ENCODE results near the gene PRKAR1B.

The PRKAR1B gene

GRCh38 chr7:726084-726853 is 812 bp downstream of the PRKAR1B start, which contains the start of gene DNAAF5:
Gene DNAAF5 (plus strand): TSS chr7:726699. CDS start chr7:726721, 22 bp downstream.
- peak within 1 kb of the TSS; percentile 92 for H2AFZ ChIP-seq (ENCODE audit: low read length)
- H3K4ac ChIP-seq (ENCODE audit: low read length) = no peak within 1 kb of the TSS
- no peaks in the 10 kb centered on the region for H3K27me3 ChIP-seq (ENCODE audit: control insufficient read depth in 3 of 3, insufficient read depth in 3 of 3, low read depth in 1 of 3, low read length in 3 of 3)
- no peak within 1 kb of the TSS for H4K91ac ChIP-seq (ENCODE audit: low read depth, low read length, poor library complexity)
- peaks cover 3 to 7% of the 10 kb centered on the region in 2 donors for H3K9me3 ChIP-seq (replicated peaks in 1 of 2; ENCODE audit: control insufficient read depth in 2 of 2, insufficient read depth in 1 of 2, low read depth in 1 of 2, low read length in 2 of 2)
- peak within 1 kb of the TSS; percentile 79 to 99 for H3K4me3 ChIP-seq (ENCODE audit: low read length in 2 of 2)
- no peak within 1 kb of the TSS for H3K27ac ChIP-seq (replicated peaks; ENCODE audit: low read length)
- peaks cover 12 to 14% of the 10 kb centered on the region in 2 donors for H3K4me1 ChIP-seq (ENCODE audit: control insufficient read depth in 2 of 2, insufficient read depth in 1 of 2, low read depth in 1 of 2, low read length in 2 of 2)
- H3K14ac ChIP-seq (ENCODE audit: low read length) = no peak within 1 kb of the TSS
- DNase-seq (ENCODE audit: low spot score) = peak; percentile 71
- H2BK15ac ChIP-seq (ENCODE audit: low read length) = peak within 1 kb of the TSS; percentile 2
- H2AK5ac ChIP-seq (ENCODE audit: low read depth, low read length) = peak within 1 kb of the TSS; percentile 68
- H3K36me3 ChIP-seq (replicated peaks in 1 of 2; ENCODE audit: control insufficient read depth in 2 of 2, insufficient read depth in 2 of 2, low read length in 2 of 2) = peaks cover 22 to 28% of the 10 kb centered on the region in 2 donors
- H2BK12ac ChIP-seq (ENCODE audit: low read length) = no peak within 1 kb of the TSS
- H2BK120ac ChIP-seq (ENCODE audit: low read depth, low read length) = no peak within 1 kb of the TSS
- peaks cover 22% of the 10 kb centered on the region for H3K79me1 ChIP-seq (ENCODE audit: low read depth, low read length)
- WGBS, 2 donors (ENCODE audit: extremely low coverage in 2 of 2, insufficient read length in 2 of 2, insufficient replicate concordance in 1 of 2) = no CpG with 5 or more reads among the region's 56 CpGs
- H3K23ac ChIP-seq (ENCODE audit: low read depth, low read length, poor library complexity) = peak within 1 kb of the TSS; percentile 90
- H3K4me2 ChIP-seq (ENCODE audit: insufficient read depth, low read length, poor library complexity, severe bottlenecking) = peak within 1 kb of the TSS; percentile 91
- H4K8ac ChIP-seq (ENCODE audit: low read depth, low read length) = peak within 1 kb of the TSS; percentile 17
- H3K9ac ChIP-seq (ENCODE audit: low read depth, low read length, poor library complexity) = peak within 1 kb of the TSS; percentile 99
- H2BK5ac ChIP-seq (ENCODE audit: low read length) = peak within 1 kb of the TSS; percentile 15
- peak within 1 kb of the TSS; percentile 90 for H3K18ac ChIP-seq (ENCODE audit: low read length)

- Histone ChIP-seq H3K4me2 (ENCODE audit: insufficient read depth, low read length, poor library complexity, severe bottlenecking) (no peak overlapping the region), H3K4me1 (ENCODE audit: control insufficient read depth in 2 of 2, insufficient read depth in 1 of 2, low read depth in 1 of 2, low read length in 2 of 2) (peaks cover 12 to 14% of the 10 kb centered on the region in 2 donors), H3K4ac (ENCODE audit: low read length) (no peak overlapping the region), H2AK5ac (ENCODE audit: low read depth, low read length) (no peak overlapping the region), H3K9ac (ENCODE audit: low read depth, low read length, poor library complexity) (no peak overlapping the region), H3K14ac (ENCODE audit: low read length) (no peak overlapping the region), H3K9me3 (replicated peaks in 1 of 2; ENCODE audit: control insufficient read depth in 2 of 2, insufficient read depth in 1 of 2, low read depth in 1 of 2, low read length in 2 of 2) (peaks cover 3 to 7% of the 10 kb centered on the region in 2 donors), H2AFZ (ENCODE audit: low read length) (peak overlapping the region; percentile 92), H2BK15ac (ENCODE audit: low read length) (no peak overlapping the region), H3K27me3 (ENCODE audit: control insufficient read depth in 3 of 3, insufficient read depth in 3 of 3, low read depth in 1 of 3, low read length in 3 of 3) (no peaks in the 10 kb centered on the region), H3K23ac (ENCODE audit: low read depth, low read length, poor library complexity) (no peak overlapping the region), H2BK120ac (ENCODE audit: low read depth, low read length) (no peak overlapping the region), H4K91ac (ENCODE audit: low read depth, low read length, poor library complexity) (no peak overlapping the region), H2BK12ac (ENCODE audit: low read length) (no peak overlapping the region), H3K18ac (ENCODE audit: low read length) (no peak overlapping the region), H3K4me3 (ENCODE audit: low read length in 2 of 2) (peak overlapping the region in 1 of 2 donors; percentile 79), H3K27ac (replicated peaks; ENCODE audit: low read length) (no peak overlapping the region), H4K8ac (ENCODE audit: low read depth, low read length) (no peak overlapping the region), H3K79me1 (ENCODE audit: low read depth, low read length) (peaks cover 22% of the 10 kb centered on the region), H3K36me3 (replicated peaks in 1 of 2; ENCODE audit: control insufficient read depth in 2 of 2, insufficient read depth in 2 of 2, low read length in 2 of 2) (peaks cover 14 to 19% of the 10 kb centered on the region in 2 donors), H2BK5ac (ENCODE audit: low read length) (no peak overlapping the region)
- WGBS, 2 donors (ENCODE audit: extremely low coverage in 2 of 2, insufficient read length in 2 of 2, insufficient replicate concordance in 1 of 2) = no CpG with 5 or more reads among the region's 8 CpGs
- no peak for DNase-seq (ENCODE audit: low spot score)
These were observed 1.7 kb downstream of the PRKAR1B start for GRCh38 chr7:725223-726005.

GRCh38 chr7:724298-724697 is 2.8 kb downstream of the PRKAR1B start:
- no peak for DNase-seq (ENCODE audit: low spot score)
- Histone ChIP-seq H2AK5ac (ENCODE audit: low read depth, low read length) (no peak overlapping the region), H4K8ac (ENCODE audit: low read depth, low read length) (no peak overlapping the region), H2BK12ac (ENCODE audit: low read length) (no peak overlapping the region), H3K4me2 (ENCODE audit: insufficient read depth, low read length, poor library complexity, severe bottlenecking) (no peak overlapping the region), H4K91ac (ENCODE audit: low read depth, low read length, poor library complexity) (no peak overlapping the region), H3K9ac (ENCODE audit: low read depth, low read length, poor library complexity) (no peak overlapping the region), H3K18ac (ENCODE audit: low read length) (no peak overlapping the region), H3K36me3 (replicated peaks in 1 of 2; ENCODE audit: control insufficient read depth in 2 of 2, insufficient read depth in 2 of 2, low read length in 2 of 2) (peaks cover 5 to 8% of the 10 kb centered on the region in 2 donors), H2BK5ac (ENCODE audit: low read length) (no peak overlapping the region), H3K27ac (replicated peaks; ENCODE audit: low read length) (no peak overlapping the region), H2AFZ (ENCODE audit: low read length) (no peak overlapping the region), H3K79me1 (ENCODE audit: low read depth, low read length) (peaks cover 16% of the 10 kb centered on the region), H3K9me3 (replicated peaks in 1 of 2; ENCODE audit: control insufficient read depth in 2 of 2, insufficient read depth in 1 of 2, low read depth in 1 of 2, low read length in 2 of 2) (peaks cover 5 to 7% of the 10 kb centered on the region in 2 donors), H3K27me3 (ENCODE audit: control insufficient read depth in 3 of 3, insufficient read depth in 3 of 3, low read depth in 1 of 3, low read length in 3 of 3) (no peaks in the 10 kb centered on the region), H3K4ac (ENCODE audit: low read length) (no peak overlapping the region), H3K23ac (ENCODE audit: low read depth, low read length, poor library complexity) (no peak overlapping the region), H2BK15ac (ENCODE audit: low read length) (no peak overlapping the region), H3K4me3 (ENCODE audit: low read length in 2 of 2) (no peak overlapping the region), H3K4me1 (ENCODE audit: control insufficient read depth in 2 of 2, insufficient read depth in 1 of 2, low read depth in 1 of 2, low read length in 2 of 2) (peaks cover 12 to 14% of the 10 kb centered on the region in 2 donors), H2BK120ac (ENCODE audit: low read depth, low read length) (no peak overlapping the region), H3K14ac (ENCODE audit: low read length) (no peak overlapping the region)
- WGBS, 2 donors (ENCODE audit: extremely low coverage in 2 of 2, insufficient read length in 2 of 2, insufficient replicate concordance in 1 of 2) = no CpG with 5 or more reads among the region's 7 CpGs

- peaks cover 5 to 7% of the 10 kb centered on the region in 2 donors for H3K9me3 ChIP-seq (replicated peaks in 1 of 2; ENCODE audit: control insufficient read depth in 2 of 2, insufficient read depth in 1 of 2, low read depth in 1 of 2, low read length in 2 of 2)
- peak overlapping the region; percentile 9 for H3K9ac ChIP-seq (ENCODE audit: low read depth, low read length, poor library complexity)
- H3K18ac ChIP-seq (ENCODE audit: low read length) = no peak overlapping the region
- no peak overlapping the region for H3K14ac ChIP-seq (ENCODE audit: low read length)
- H3K4me3 ChIP-seq (ENCODE audit: low read length in 2 of 2) = no peak overlapping the region
- H3K79me1 ChIP-seq (ENCODE audit: low read depth, low read length) = peaks cover 12% of the 10 kb centered on the region
- no peak overlapping the region for H3K4me2 ChIP-seq (ENCODE audit: insufficient read depth, low read length, poor library complexity, severe bottlenecking)
- no peak overlapping the region for H3K23ac ChIP-seq (ENCODE audit: low read depth, low read length, poor library complexity)
- H2BK5ac ChIP-seq (ENCODE audit: low read length) = no peak overlapping the region
- H4K8ac ChIP-seq (ENCODE audit: low read depth, low read length) = no peak overlapping the region
- no CpG with 5 or more reads among the region's 9 CpGs for WGBS, 2 donors (ENCODE audit: extremely low coverage in 2 of 2, insufficient read length in 2 of 2, insufficient replicate concordance in 1 of 2)
- peak overlapping the region; percentile 33 for H2AK5ac ChIP-seq (ENCODE audit: low read depth, low read length)
- H3K4ac ChIP-seq (ENCODE audit: low read length) = no peak overlapping the region
- peaks cover 12 to 13% of the 10 kb centered on the region in 2 donors for H3K4me1 ChIP-seq (ENCODE audit: control insufficient read depth in 2 of 2, insufficient read depth in 1 of 2, low read depth in 1 of 2, low read length in 2 of 2)
- H2BK120ac ChIP-seq (ENCODE audit: low read depth, low read length) = no peak overlapping the region
- no peak overlapping the region for H2BK12ac ChIP-seq (ENCODE audit: low read length)
- H2AFZ ChIP-seq (ENCODE audit: low read length) = no peak overlapping the region
- H3K27ac ChIP-seq (replicated peaks; ENCODE audit: low read length) = no peak overlapping the region
- no peak overlapping the region for H2BK15ac ChIP-seq (ENCODE audit: low read length)
- H4K91ac ChIP-seq (ENCODE audit: low read depth, low read length, poor library complexity) = no peak overlapping the region
- no peaks in the 10 kb centered on the region for H3K27me3 ChIP-seq (ENCODE audit: control insufficient read depth in 3 of 3, insufficient read depth in 3 of 3, low read depth in 1 of 3, low read length in 3 of 3)
- no peak for DNase-seq (ENCODE audit: low spot score)
- peaks cover 3 to 5% of the 10 kb centered on the region in 2 donors for H3K36me3 ChIP-seq (replicated peaks in 1 of 2; ENCODE audit: control insufficient read depth in 2 of 2, insufficient read depth in 2 of 2, low read length in 2 of 2)
These were observed 3.5 kb downstream of the PRKAR1B start for GRCh38 chr7:723541-723940.

Measured in neuronal stem cell (in vitro differentiated cells).